ENCODE data around the gene KLK3. TPM values are rescaled to one million over a fixed set of nuclear protein-coding genes. Genes with fewer than 3 reads are reported as not detected.

The KLK3 gene
- total RNA-seq, 1 experiment from 2014 or later = not detected

GRCh38 chr19:50832666-50833065 lies 22.0 kb upstream of the KLK3 start:
- no peak for ATAC-seq
- TF ChIP-seq CTCF (conservative IDR thresholded peaks at IDR 0.05; ENCODE audit: low read depth, low read length) (no peak), EZH2 (IDR thresholded peaks at IDR 0.05; ENCODE audit: low read length, unreplicated experiment) (no peak)
- ChIA-PET CTCF (no interaction called here), POLR2A (ENCODE audit: unreplicated experiment) (no interaction called here)
- BruUV-seq (replicated peaks) = no TSS peak
- Histone ChIP-seq H3K27me3 (ENCODE audit: low read length) (peaks cover 29% of the 10 kb centered on the region), H2AFZ (ENCODE audit: low read length) (no peak overlapping the region), H3K79me2 (ENCODE audit: low read length) (no peaks in the 10 kb centered on the region), H3K9me2 (replicated peaks; ENCODE audit: low read length) (no peaks in the 10 kb centered on the region), H3F3A (ENCODE audit: low read length, unreplicated experiment) (no peaks in the 10 kb centered on the region), H3K4me2 (ENCODE audit: low read length) (no peak overlapping the region), H3K27ac (ENCODE audit: low read length) (no peak overlapping the region), H3K9ac (ENCODE audit: low read length) (no peak overlapping the region), H3K36me3 (ENCODE audit: low read depth, low read length) (no peaks in the 10 kb centered on the region), H4K20me1 (ENCODE audit: low read length) (no peaks in the 10 kb centered on the region), H3K4me3 (ENCODE audit: low read length) (no peak overlapping the region), H3K9me3 (ENCODE audit: low read length) (no peaks in the 10 kb centered on the region), H3K4me1 (ENCODE audit: insufficient read depth, low read length) (peaks cover 3% of the 10 kb centered on the region; the same call in 1 of the 2 replicates)
- no peak for DNase-seq
- intact Hi-C loops (cut with micrococcal nuclease) = no loop called here

GRCh38 chr19:50833117-50833801 lies 21.5 kb upstream of the KLK3 start, which contains the start of gene KLK15:
Gene KLK15 (minus strand): TSS chr19:50833574. CDS start chr19:50831492, 2,082 bp downstream.
- DNase-seq = no peak
- CTCF ChIA-PET = no interaction called here
- Histone ChIP-seq H3K4me1 (ENCODE audit: insufficient read depth, low read length) (peaks cover 3% of the 10 kb centered on the region; the same call in 1 of the 2 replicates), H3F3A (ENCODE audit: low read length, unreplicated experiment) (no peaks in the 10 kb centered on the region), H3K9me3 (ENCODE audit: low read length) (no peaks in the 10 kb centered on the region), H3K27ac (ENCODE audit: low read length) (no peak within 1 kb of the TSS), H3K9me2 (replicated peaks; ENCODE audit: low read length) (no peaks in the 10 kb centered on the region), H2AFZ (ENCODE audit: low read length) (no peak within 1 kb of the TSS), H3K9ac (ENCODE audit: low read length) (no peak within 1 kb of the TSS), H3K4me2 (ENCODE audit: low read length) (no peak within 1 kb of the TSS), H3K36me3 (ENCODE audit: low read depth, low read length) (no peaks in the 10 kb centered on the region), H3K27me3 (ENCODE audit: low read length) (peaks cover 29% of the 10 kb centered on the region), H4K20me1 (ENCODE audit: low read length) (no peaks in the 10 kb centered on the region), H3K79me2 (ENCODE audit: low read length) (no peaks in the 10 kb centered on the region), H3K4me3 (ENCODE audit: low read length) (no peak within 1 kb of the TSS)
- POLR2A ChIA-PET (ENCODE audit: unreplicated experiment) = no interaction called here
- BruUV-seq (replicated peaks) = no TSS peak
- no peak for TF ChIP-seq EZH2phosphoT487 (IDR thresholded peaks at IDR 0.05; ENCODE audit: borderline replicate concordance, low read length)
- no peak for TF ChIP-seq EZH2 (IDR thresholded peaks at IDR 0.05; ENCODE audit: low read length, unreplicated experiment)
- TF ChIP-seq CTCF (conservative IDR thresholded peaks at IDR 0.05; ENCODE audit: low read depth, low read length) = no peak
- intact Hi-C loops (cut with micrococcal nuclease) = no loop called here
- ATAC-seq = no peak

DNA sequence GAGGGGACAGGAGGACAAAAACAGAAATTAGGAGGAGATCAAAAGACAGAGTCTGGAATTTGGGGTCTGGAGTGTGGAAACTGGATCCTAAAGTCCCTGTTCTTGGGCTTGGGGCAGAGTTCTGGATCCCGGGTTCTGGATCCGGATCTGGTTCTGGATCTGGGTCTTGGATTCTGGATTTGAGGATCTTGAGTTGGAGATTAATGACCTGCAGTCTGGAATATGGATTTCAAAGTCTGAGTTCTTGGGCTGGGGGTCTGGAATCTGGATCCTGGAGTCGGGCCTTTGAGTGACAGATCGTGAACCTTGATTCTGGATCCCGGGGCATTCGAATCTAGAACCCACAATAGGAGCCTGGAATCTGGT lies 20.9 kb upstream of the KLK3 start:
- H3K4me1 ChIP-seq (ENCODE audit: insufficient read depth, low read length) = peaks cover 3% of the 10 kb centered on the region; the same call in 1 of the 2 replicates
- no peak overlapping the region for H3K4me2 ChIP-seq (ENCODE audit: low read length)
- H4K20me1 ChIP-seq (ENCODE audit: low read length) = no peaks in the 10 kb centered on the region
- CTCF ChIA-PET = no interaction called here
- H3K27ac ChIP-seq (ENCODE audit: low read length) = no peak overlapping the region
- no peaks in the 10 kb centered on the region for H3K79me2 ChIP-seq (ENCODE audit: low read length)
- H2AFZ ChIP-seq (ENCODE audit: low read length) = no peak overlapping the region
- ATAC-seq = no peak
- H3F3A ChIP-seq (ENCODE audit: low read length, unreplicated experiment) = no peaks in the 10 kb centered on the region
- H3K9me2 ChIP-seq (replicated peaks; ENCODE audit: low read length) = no peaks in the 10 kb centered on the region
- POLR2A ChIA-PET (ENCODE audit: unreplicated experiment) = no interaction called here
- DNase-seq = no peak
- no peak overlapping the region for H3K9ac ChIP-seq (ENCODE audit: low read length)
- no peak for TF ChIP-seq EZH2 (IDR thresholded peaks at IDR 0.05; ENCODE audit: low read length, unreplicated experiment)
- no peak for TF ChIP-seq EZH2phosphoT487 (IDR thresholded peaks at IDR 0.05; ENCODE audit: borderline replicate concordance, low read length)
- no peak for TF ChIP-seq CTCF (conservative IDR thresholded peaks at IDR 0.05; ENCODE audit: low read depth, low read length)
- H3K27me3 ChIP-seq (ENCODE audit: low read length) = peaks cover 26% of the 10 kb centered on the region
- BruUV-seq (replicated peaks) = no TSS peak
- H3K36me3 ChIP-seq (ENCODE audit: low read depth, low read length) = no peaks in the 10 kb centered on the region
- intact Hi-C loops (cut with micrococcal nuclease) = no loop called here
- no peaks in the 10 kb centered on the region for H3K9me3 ChIP-seq (ENCODE audit: low read length)
- no peak overlapping the region for H3K4me3 ChIP-seq (ENCODE audit: low read length)
